NCI-H1048 (cell line): ENCODE data around the gene ANKRD22.

ENCODE experiments used
- DNase-seq: peaks from one replicate; lab custom pipeline; 2025; lab: John Stamatoyannopoulos, UW

The ANKRD22 gene

DNA sequence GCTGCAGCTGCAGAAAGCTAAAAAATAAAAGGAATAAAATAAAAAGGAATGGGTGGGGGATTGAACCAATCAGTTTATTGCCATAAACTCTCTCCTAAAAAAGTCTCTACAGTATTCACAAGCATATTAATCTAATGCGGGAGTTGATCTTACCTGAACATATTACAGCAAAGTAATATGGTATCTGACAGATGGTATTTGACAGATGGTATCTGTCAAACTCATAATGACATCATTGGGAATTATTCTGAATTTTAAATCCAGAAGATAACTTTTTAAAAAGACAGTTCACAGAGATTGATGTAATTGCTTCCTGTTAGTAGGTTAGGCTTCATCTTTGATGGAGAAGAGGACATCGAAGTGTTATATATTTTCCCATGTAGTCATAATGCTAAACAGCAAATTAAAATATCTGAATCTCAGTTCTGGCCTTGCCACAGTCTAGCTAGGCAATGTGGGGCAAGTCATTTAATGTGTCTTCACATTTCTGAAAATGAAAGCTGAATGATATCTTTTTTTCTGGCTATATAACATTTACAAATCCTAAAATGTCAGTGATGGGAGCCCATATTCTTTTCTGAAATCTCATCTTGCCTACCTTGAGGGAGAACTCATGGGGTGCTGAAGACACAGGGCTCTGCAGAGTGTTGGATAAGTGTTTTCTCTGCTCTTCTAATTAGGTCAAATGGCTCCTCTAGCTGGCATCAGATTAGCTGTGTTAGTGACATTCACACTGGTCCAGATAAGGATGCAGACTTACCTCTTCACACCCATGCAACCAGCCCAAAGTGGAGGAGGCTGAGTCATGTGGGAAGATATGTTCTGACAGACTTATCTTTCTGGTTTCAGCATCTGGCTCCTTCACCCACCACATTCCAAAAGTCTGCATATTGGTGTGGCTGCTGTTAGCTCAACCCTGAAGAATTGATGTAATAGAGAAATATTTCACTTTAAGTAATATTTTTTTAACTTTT lies 51.2 kb downstream of the ANKRD22 start:
- no peak for DNase-seq

DNA sequence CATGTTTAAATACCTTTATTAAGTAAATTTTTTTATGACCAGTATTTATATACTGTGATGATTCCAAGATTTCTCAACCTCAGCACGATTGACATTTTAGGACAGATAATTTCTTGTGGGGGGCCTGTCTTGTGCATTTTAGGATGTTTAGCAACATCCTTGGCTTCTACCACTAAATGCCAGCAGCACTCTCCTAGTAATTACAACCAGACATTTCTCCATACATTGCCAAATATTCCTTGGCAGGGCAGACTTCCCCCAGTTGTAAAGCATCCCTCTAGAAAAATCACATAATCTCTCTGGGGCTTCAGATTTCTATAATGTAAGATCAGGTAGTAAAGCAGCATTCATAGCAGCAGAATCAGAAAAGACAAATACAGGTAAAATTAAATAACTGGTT lies 56.9 kb downstream of the ANKRD22 start:
- DNase-seq = no peak

DNA sequence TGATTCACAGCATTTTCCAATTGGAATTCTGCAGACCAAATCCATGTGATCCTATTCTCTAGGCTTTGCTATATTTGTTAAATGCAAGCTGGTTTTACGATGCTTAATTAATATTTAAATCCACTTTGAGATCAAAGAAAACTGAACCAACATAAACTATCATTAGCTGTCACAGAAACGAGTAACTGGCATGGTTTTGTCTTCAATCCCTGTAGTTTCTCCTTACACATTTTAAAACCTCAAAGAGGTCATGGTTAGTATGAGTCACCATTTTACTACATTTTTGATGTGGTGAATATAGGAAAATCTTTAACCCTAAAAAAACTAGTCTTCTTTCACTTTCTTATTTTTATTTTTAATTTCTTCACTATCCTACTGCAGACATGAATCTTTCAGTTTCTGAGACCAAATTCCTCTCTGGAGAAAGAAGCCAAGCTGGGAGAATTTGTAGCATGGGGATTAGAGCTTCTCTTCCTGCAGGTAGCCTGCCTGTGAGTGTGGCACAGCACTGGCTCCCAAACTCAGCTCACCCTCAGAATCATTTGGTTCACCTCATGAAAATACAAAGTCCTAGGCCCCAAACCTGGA lies 57.8 kb downstream of the ANKRD22 start:
- DNase-seq = no peak

DNA sequence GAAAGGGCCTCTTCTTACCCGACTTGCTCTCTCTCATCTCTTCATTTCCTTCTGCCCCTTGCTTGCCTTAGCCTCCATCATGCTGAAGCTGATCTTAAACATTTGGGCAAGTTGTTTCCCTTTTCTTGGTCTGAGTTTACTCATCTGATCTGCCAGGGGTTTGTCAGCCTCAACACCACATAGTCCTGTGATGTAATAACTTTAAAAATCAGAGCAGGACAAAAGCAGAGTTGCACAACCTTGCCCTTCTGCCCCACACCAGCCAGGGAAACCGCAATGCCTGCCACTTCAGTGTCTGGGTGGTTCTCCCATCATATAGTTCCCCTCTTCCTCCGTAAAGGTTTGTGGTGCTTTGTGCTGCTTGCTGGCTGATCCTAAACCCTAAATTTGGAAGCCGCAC lies 59.0 kb downstream of the ANKRD22 start:
- no peak for DNase-seq

DNA sequence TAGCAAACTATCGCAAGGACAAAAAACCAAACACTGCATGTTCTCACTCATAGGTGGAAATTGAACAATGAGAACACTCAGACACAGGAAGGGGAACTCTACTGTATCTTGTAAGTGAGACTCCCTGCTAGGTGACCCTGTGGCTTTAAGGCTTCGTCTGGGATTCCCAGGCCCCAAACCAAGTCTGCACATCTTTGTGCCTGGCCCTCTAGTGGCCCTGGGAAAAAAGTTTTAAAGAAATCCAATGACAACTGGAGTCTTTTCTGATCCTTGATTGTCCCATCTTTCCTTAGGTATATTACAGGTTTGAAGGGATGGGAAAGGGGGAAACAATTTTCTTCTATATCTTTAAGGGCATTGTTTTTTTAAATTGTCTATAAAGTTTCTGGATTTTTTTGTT lies 59.7 kb downstream of the ANKRD22 start:
- DNase-seq = no peak

DNA sequence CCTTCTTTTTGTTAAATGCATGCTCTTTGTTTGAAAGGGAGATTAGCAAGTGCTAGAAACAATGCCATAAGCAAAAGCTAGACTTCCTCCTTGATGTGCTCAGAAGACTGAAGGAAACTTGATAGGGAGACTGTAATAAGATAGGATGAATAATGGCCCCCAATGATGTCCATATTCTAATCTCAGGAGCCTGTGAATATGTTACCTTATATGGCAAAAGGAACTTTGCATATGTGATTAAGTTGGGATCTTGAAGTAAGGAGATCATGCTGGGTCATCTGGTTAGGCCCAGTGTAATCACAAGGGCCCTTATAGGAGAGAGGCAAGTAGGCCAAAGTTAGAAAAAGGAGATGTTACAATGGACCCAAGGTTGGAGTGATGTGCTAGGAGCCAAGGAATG lies 62.7 kb downstream of the ANKRD22 start:
- DNase-seq = no peak

DNA sequence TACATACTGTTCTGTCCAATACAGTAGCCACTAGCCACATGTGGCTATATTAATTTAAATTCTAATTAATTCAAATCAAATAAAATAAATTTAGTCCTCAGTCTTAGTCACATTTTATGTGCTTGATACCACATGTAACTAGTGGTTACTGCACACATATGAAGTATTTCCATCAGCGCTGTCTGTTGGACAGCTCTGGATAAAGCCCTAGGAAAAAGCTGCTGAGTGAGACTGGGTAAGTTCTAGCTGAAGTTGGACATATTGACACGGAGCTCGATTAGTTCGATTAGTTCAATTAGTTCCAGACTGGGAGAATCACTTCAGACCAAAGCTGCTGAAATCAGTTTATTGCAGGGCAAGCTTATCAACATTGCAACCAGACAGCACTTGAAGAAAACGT lies 64.2 kb downstream of the ANKRD22 start:
- no peak for DNase-seq

DNA sequence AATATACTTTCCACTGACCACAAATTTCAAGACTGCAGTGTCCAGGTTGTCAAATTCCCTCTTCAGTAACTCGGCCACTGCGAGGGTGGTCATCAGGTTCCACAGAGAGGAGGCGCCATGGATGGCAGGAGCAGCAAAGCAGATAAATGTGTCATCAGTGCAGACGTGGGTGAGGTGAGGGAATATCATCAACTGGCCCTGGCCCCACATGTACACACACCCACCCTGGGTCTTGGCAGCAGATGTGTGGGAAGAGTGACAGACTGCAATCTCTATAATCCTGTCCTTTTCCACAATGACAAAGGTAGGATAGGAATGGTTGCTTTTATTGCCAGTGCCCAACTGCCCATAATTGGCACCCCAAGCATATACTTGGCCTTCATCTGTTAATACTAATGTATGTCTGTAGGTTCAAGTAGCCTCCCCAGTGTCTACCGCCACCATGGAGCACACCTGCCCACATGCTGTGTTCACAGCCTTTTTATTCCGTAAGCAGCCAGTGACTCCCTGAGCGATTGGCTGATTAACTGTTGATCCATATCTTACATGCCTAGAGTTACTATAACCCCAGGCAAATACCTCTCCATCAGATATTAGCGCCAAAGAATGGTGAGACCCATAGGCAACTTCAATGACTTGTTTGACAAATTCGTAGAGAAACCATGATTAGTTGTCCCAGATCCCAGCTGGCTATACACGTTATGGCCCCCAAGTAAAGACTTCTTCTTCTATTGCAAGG lies 65.4 kb downstream of the ANKRD22 start:
- DNase-seq = no peak

DNA sequence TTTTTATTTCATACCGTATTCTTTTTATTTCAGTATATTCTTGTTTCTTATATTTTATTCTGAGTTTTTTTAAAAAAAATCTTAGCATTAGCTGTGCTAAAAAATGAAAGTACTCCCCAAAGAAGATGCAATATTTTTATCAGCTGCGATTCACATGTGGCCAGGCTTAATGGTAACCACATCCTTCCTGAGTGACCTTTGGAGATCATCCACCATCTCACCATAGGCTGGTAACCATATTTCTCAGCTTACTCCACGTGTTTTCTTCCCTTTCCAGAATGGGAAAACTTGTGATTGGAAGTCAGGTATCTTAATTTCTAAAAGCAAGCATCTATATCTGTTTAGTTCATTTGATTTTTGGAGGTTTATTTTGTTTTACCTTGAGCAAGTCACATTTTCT lies 67.9 kb downstream of the ANKRD22 start:
- no peak for DNase-seq

DNA sequence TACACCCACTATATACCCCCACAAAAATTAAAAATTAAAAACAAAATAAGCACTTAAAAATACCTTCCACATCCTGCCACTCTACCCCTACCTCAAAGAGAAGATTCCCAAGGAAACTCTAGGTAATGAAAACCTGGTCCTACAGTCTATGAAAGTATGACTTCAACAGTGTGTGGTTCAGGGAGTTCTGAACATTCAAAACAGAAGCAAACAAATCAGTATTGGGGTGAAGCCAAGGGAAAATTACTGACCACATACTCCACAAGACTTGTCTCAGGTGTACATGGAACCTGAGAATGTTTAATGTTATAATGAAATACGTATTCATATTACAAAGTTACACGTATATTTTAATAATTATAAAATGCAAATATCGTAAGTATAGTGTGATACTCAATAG lies 69.4 kb downstream of the ANKRD22 start:
- no peak for DNase-seq

DNA sequence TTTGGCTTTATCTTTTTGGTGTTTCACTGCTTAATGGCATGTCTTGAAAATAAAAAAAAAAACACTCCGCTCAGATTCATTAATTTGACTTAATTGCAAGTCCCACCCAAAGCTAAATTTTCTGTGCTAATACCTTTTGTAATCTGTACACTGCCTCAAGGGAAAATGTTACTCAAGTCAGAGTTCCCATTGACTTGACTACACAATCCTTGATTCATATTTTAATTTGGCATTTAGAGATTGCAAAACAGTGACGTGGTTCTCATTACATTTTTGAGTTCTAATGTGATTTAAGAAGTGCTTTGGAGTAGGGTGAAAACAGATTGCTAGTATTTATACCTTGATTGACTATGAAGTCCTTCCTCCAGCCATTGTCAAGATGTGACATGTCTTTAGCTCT lies 70.4 kb downstream of the ANKRD22 start:
- no peak for DNase-seq
